ENCODE results near the gene TMEM235.
"Not testable (repeated sequence)": the region's sequence is repeated elsewhere in the genome, so short reads cannot be mapped to it uniquely, and the experiment has no call there.

TMEM235 gene

GRCh38 chr17:78234261-78234865 is 2.9 kb downstream of the TMEM235 start:
- Histone ChIP-seq H3K4me1 (ENCODE audit: insufficient read depth, low read length) (no peaks in the 10 kb centered on the region), H3K9ac (ENCODE audit: low read depth, low read length) (no peak overlapping the region), H3K9me3 (ENCODE audit: insufficient read depth, low read length, severe bottlenecking) (no peaks in the 10 kb centered on the region), H2AFZ (ENCODE audit: low read depth, low read length) (no peak overlapping the region), H3K79me2 (ENCODE audit: insufficient read depth, low read length) (no peaks in the 10 kb centered on the region), H3K36me3 (ENCODE audit: insufficient read depth, low read length) (no peaks in the 10 kb centered on the region), H3K27ac (ENCODE audit: low read length) (no peak overlapping the region), H3K27me3 (ENCODE audit: insufficient read depth, low read length, poor library complexity) (no peaks in the 10 kb centered on the region), H4K20me1 (ENCODE audit: insufficient read depth, low read length) (no peaks in the 10 kb centered on the region), H3K4me3 (ENCODE audit: low read depth in 1 of 2, low read length in 2 of 2) (no peak overlapping the region), H3K4me2 (ENCODE audit: insufficient read depth, low read length) (no peak overlapping the region)
- DNase-seq, result no peak
- no peak for ATAC-seq (ENCODE audit: insufficient read depth, low read depth)
- TF ChIP-seq CTCF (IDR thresholded peaks at IDR 0.05; ENCODE audit: borderline replicate concordance, extremely low read depth, low read length, poor library complexity, severe bottlenecking), result no peak
- TF ChIP-seq EZH2 (IDR thresholded peaks at IDR 0.05; ENCODE audit: borderline replicate concordance, low read depth, low read length, severe bottlenecking), result no peak

- not testable (repeated sequence) for DNase-seq; H4K20me1 ChIP-seq (ENCODE audit: insufficient read depth, low read length); H3K4me3 ChIP-seq (ENCODE audit: low read depth in 1 of 2, low read length in 2 of 2); H2AFZ ChIP-seq (ENCODE audit: low read depth, low read length); H3K4me1 ChIP-seq (ENCODE audit: insufficient read depth, low read length); H3K9me3 ChIP-seq (ENCODE audit: insufficient read depth, low read length, severe bottlenecking); H3K27ac ChIP-seq (ENCODE audit: low read length); H3K36me3 ChIP-seq (ENCODE audit: insufficient read depth, low read length); ATAC-seq (ENCODE audit: insufficient read depth, low read depth); H3K4me2 ChIP-seq (ENCODE audit: insufficient read depth, low read length); H3K79me2 ChIP-seq (ENCODE audit: insufficient read depth, low read length); H3K9ac ChIP-seq (ENCODE audit: low read depth, low read length); H3K27me3 ChIP-seq (ENCODE audit: insufficient read depth, low read length, poor library complexity)
Observed at GRCh38 chr17:78235022-78235421, 3.6 kb downstream of the TMEM235 start.

GRCh38 chr17:78235885-78236284 is 4.5 kb downstream of the TMEM235 start:
- Histone ChIP-seq H3K27ac (ENCODE audit: low read length) (no peak overlapping the region), H3K4me3 (ENCODE audit: low read depth in 1 of 2, low read length in 2 of 2) (no peak overlapping the region), H3K4me2 (ENCODE audit: insufficient read depth, low read length) (no peak overlapping the region), H3K4me1 (ENCODE audit: insufficient read depth, low read length) (no peaks in the 10 kb centered on the region), H3K9ac (ENCODE audit: low read depth, low read length) (no peak overlapping the region), H3K79me2 (ENCODE audit: insufficient read depth, low read length) (no peaks in the 10 kb centered on the region), H3K9me3 (ENCODE audit: insufficient read depth, low read length, severe bottlenecking) (no peaks in the 10 kb centered on the region), H4K20me1 (ENCODE audit: insufficient read depth, low read length) (no peaks in the 10 kb centered on the region), H2AFZ (ENCODE audit: low read depth, low read length) (no peak overlapping the region), H3K36me3 (ENCODE audit: insufficient read depth, low read length) (no peaks in the 10 kb centered on the region), H3K27me3 (ENCODE audit: insufficient read depth, low read length, poor library complexity) (no peaks in the 10 kb centered on the region)
- ATAC-seq (ENCODE audit: insufficient read depth, low read depth) (no peak), DNase-seq (no peak)
- TF ChIP-seq CTCF (IDR thresholded peaks at IDR 0.05; ENCODE audit: borderline replicate concordance, extremely low read depth, low read length, poor library complexity, severe bottlenecking) (no peak), EZH2 (IDR thresholded peaks at IDR 0.05; ENCODE audit: borderline replicate concordance, low read depth, low read length, severe bottlenecking) (no peak)

- Histone ChIP-seq H3K9me3 (ENCODE audit: insufficient read depth, low read length, severe bottlenecking) (no peaks in the 10 kb centered on the region), H3K79me2 (ENCODE audit: insufficient read depth, low read length) (no peaks in the 10 kb centered on the region), H3K9ac (ENCODE audit: low read depth, low read length) (no peak overlapping the region), H3K4me3 (ENCODE audit: low read depth in 1 of 2, low read length in 2 of 2) (no peak overlapping the region), H3K27ac (ENCODE audit: low read length) (no peak overlapping the region), H3K4me1 (ENCODE audit: insufficient read depth, low read length) (no peaks in the 10 kb centered on the region), H3K4me2 (ENCODE audit: insufficient read depth, low read length) (no peak overlapping the region), H3K36me3 (ENCODE audit: insufficient read depth, low read length) (no peaks in the 10 kb centered on the region), H2AFZ (ENCODE audit: low read depth, low read length) (no peak overlapping the region), H3K27me3 (ENCODE audit: insufficient read depth, low read length, poor library complexity) (no peaks in the 10 kb centered on the region), H4K20me1 (ENCODE audit: insufficient read depth, low read length) (no peaks in the 10 kb centered on the region)
- TF ChIP-seq EZH2 (IDR thresholded peaks at IDR 0.05; ENCODE audit: borderline replicate concordance, low read depth, low read length, severe bottlenecking), result no peak
- DNase-seq (no peak), ATAC-seq (ENCODE audit: insufficient read depth, low read depth) (no peak)
Observed at GRCh38 chr17:78236362-78237127, 5.1 kb downstream of the TMEM235 start.
